GM12865 (cell line): Measurements from ENCODE around the gene PLCD4.
A peak's percentile ranks its signal among the peaks of the same experiment; 100 is the strongest.

Experiments
- DNase-seq: peaks from one replicate; pipeline ENCODE4 v3.0.0; 2010; ENCODE audit warnings: low read depth
- H3K4me3 ChIP-seq: 2 replicates; pipeline ENCODE4 v1.5.1; 2011; ENCODE audit warnings: mild to moderate bottlenecking, low read depth, low read length, control low read depth
- TF ChIP-seq, protein P1 (sequence below): IDR thresholded peaks from 2 replicates; pipeline ENCODE4 v1.5.1; 2011; ENCODE audit warnings: low read length, control low read depth, low read depth, inconsistent platforms; ENCODE audit not compliant: insufficient read depth; ENCODE audit errors: missing control alignments

The PLCD4 gene

GRCh38 chr2:218568190-218569037 is 39.3 kb upstream of the PLCD4 start, which contains the start of the genes CNOT9 and USP37:
TSS of gene CNOT9 (plus strand) at chr2:218568839. CDS start at chr2:218568955, 116 bp downstream.
TSS of gene USP37 (minus strand) at chr2:218568351. CDS start at chr2:218558653, 9,698 bp downstream.
- TF ChIP-seq, protein P1, sequence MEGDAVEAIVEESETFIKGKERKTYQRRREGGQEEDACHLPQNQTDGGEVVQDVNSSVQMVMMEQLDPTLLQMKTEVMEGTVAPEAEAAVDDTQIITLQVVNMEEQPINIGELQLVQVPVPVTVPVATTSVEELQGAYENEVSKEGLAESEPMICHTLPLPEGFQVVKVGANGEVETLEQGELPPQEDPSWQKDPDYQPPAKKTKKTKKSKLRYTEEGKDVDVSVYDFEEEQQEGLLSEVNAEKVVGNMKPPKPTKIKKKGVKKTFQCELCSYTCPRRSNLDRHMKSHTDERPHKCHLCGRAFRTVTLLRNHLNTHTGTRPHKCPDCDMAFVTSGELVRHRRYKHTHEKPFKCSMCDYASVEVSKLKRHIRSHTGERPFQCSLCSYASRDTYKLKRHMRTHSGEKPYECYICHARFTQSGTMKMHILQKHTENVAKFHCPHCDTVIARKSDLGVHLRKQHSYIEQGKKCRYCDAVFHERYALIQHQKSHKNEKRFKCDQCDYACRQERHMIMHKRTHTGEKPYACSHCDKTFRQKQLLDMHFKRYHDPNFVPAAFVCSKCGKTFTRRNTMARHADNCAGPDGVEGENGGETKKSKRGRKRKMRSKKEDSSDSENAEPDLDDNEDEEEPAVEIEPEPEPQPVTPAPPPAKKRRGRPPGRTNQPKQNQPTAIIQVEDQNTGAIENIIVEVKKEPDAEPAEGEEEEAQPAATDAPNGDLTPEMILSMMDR, result no peak
- H3K4me3 ChIP-seq, result peak within 1 kb of the TSS; percentile 97
- DNase-seq, result peak; percentile 99

GRCh38 chr2:218569038-218569431 is 38.7 kb upstream of the PLCD4 start:
- TF ChIP-seq, protein P1, result no peak
- peak overlapping the region; percentile 97 for H3K4me3 ChIP-seq
- peak; percentile 83 for DNase-seq

DNA sequence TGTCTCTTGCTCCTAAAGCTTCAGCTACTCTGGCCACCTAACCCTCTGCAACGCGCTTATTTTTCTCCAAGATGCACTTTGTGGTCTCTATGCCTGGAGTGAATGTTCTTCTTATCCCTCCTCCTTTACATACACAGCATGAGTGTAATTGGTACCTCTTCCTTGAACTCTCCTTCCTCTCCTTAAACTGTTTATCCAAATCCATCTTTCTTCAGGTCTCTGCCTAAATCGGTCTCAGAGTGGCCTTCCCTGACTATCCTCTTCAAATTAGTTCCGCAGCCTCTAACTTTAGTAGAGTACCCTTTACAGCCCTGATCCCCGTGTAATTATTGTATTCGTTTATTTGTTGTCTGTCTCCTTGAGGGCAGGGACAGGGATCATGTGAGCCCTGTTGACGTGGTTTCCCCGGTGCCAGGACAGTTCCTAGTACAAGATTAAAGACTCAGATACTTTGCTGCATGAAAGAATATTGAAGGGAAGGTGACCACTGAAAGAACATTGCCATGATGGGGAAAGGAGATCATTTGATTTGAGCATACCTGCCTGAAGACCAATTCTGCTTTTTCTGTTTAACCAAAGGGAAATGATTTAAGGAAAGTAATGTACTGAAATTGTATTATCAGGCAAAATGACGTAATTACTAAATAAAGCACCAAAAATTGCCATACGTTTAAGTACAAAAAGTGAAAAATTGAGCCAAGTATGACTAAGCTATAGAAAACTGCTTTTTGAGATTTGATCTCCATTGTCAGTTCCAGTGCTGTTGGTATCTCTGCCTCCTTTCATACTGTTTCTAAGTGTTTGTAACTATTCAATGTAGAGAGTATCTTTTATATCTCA is 37.8 kb upstream of the PLCD4 start:
- DNase-seq, result peak; percentile 17
- H3K4me3 ChIP-seq, result peak overlapping the region; percentile 97
- TF ChIP-seq, protein P1, result no peak

DNA sequence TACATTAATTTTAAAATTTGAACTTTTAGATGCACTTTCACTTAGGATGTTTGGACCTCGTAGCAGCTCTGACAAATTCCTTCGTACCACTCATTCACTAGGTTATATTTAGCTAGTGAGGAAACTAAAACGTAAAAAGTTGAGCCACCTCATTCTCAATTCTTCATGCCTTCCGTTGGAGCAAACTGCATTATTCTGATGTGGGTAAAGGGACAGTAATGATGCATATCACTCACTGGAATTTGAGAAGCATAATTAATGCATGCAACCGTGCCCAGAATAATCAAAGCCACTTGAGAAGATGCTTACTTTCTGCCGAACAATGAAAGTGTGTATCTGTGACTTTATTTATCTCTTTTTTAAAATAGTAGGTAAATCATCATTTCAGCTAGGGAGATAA is 36.8 kb upstream of the PLCD4 start:
- TF ChIP-seq, protein P1, result no peak
- peak; percentile 15 for DNase-seq
- peak overlapping the region; percentile 97 for H3K4me3 ChIP-seq

DNA sequence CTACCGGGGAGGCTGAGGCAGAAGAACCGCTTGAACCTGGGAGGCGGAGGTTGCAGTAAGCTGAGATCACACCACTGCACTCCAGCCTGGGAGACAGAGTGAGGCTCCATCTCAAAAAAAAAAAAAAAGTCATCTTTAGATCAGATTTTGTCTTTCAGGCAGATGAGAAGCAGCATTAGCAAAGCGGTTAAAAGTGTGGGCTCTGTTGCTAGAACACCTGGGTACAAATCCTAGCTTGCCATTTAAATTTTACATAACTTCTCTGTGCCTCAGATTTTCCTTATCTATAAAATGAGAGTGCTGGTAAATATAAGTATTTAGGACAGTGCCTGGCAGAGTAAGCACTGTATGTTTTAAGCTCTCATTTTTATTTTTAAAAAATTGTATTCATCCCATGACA is 30.8 kb upstream of the PLCD4 start:
- DNase-seq, result no peak
- no peak overlapping the region for H3K4me3 ChIP-seq
- TF ChIP-seq, protein P1, result no peak

- no peak for DNase-seq
- no peak overlapping the region for H3K4me3 ChIP-seq
- TF ChIP-seq, protein P1, result no peak
These were observed 30.0 kb upstream of the PLCD4 start for GRCh38 chr2:218577482-218578220.
